Upper lobe of right lung (tissue), 1 donor: ENCODE results near the gene TMEM109. TPM values are rescaled to one million over a fixed set of nuclear protein-coding genes. Genes with fewer than 3 reads are reported as not detected.

Experiments
- ATAC-seq: fragments of 200-7000 bp; cut with Tn5 transposase; one replicate; pipeline ENCODE4 v1.9.1; 2020; ENCODE audit warnings: mild to moderate bottlenecking, moderate library complexity
- DNase-seq: peaks from one replicate; pipeline ENCODE4 v3.0.0-alpha.2; 2020
- H3K27ac ChIP-seq: fragments of 200-600 bp; one replicate; pipeline ENCODE4 v1.8.0; 2022
- H3K27me3 ChIP-seq: fragments of 200-600 bp; one replicate; pipeline ENCODE4 v1.8.0; 2022; ENCODE audit warnings: mild to moderate bottlenecking
- H3K36me3 ChIP-seq: fragments of 200-600 bp; one replicate; pipeline ENCODE4 v1.8.0; 2022
- H3K4me1 ChIP-seq: fragments of 200-600 bp; one replicate; pipeline ENCODE4 v1.8.0; 2022
- H3K4me3 ChIP-seq: fragments of 200-600 bp; one replicate; pipeline ENCODE4 v1.8.0; 2022; ENCODE audit warnings: mild to moderate bottlenecking
- H3K9me3 ChIP-seq: fragments of 200-600 bp; one replicate; pipeline ENCODE4 v1.8.0; 2022
- CTCF ChIP-seq: fragments of 200-600 bp; IDR thresholded peaks from one replicate; pipeline ENCODE4 v1.8.0; 2022; ENCODE audit warnings: antibody characterized with exemption
- intact Hi-C: fragments of 100-400 bp; cut with DNase I; formaldehyde crosslinking; loops from one replicate; pipeline ENCODE4 v1.11.0; 2022
- total RNA-seq: library from RNA; stranded (reverse); fragmentation: NEBNext Ultra II Directional; extraction: Animal tissue kit (Norgen Biotek cat#: 25700); gene quantifications from one replicate; pipeline ENCODE4 v1.2.1, GENCODE V29; 2021
- donor health status: DM: no; HTN: yes; CAD: no; lungs with severe emphysema.

Gene TMEM109
- total RNA-seq, 1 donor from 2014 or later: 156 TPM

- Histone ChIP-seq H3K27me3 (no peaks in the 10 kb centered on the region), H3K9me3 (no peaks in the 10 kb centered on the region), H3K4me3 (no peak overlapping the region), H3K27ac (no peak overlapping the region), H3K36me3 (no peaks in the 10 kb centered on the region), H3K4me1 (peaks cover 18% of the 10 kb centered on the region)
- no peak for TF ChIP-seq CTCF
- DNase-seq: no peak
- intact Hi-C loops: no loop called here
- ATAC-seq: no peak
These were observed 37.8 kb upstream of the TMEM109 start for GRCh38 chr11:60876168-60876485.

GRCh38 chr11:60878245-60879101, 35.5 kb upstream of the TMEM109 start:
- Histone ChIP-seq H3K4me3 (no peak overlapping the region), H3K36me3 (no peaks in the 10 kb centered on the region), H3K27me3 (no peaks in the 10 kb centered on the region), H3K9me3 (no peaks in the 10 kb centered on the region), H3K4me1 (no peaks in the 10 kb centered on the region), H3K27ac (peak overlapping the region; percentile 31)
- ATAC-seq (no peak), DNase-seq (peak; percentile 3)
- intact Hi-C loops: no loop called here
- no peak for TF ChIP-seq CTCF

GRCh38 chr11:60879104-60879503, 34.9 kb upstream of the TMEM109 start:
- no peak overlapping the region for H3K4me3 ChIP-seq
- no peaks in the 10 kb centered on the region for H3K4me1 ChIP-seq
- no peaks in the 10 kb centered on the region for H3K36me3 ChIP-seq
- no peaks in the 10 kb centered on the region for H3K9me3 ChIP-seq
- no peak for TF ChIP-seq CTCF
- no peaks in the 10 kb centered on the region for H3K27me3 ChIP-seq
- intact Hi-C loops: no loop called here
- H3K27ac ChIP-seq: no peak overlapping the region
- ATAC-seq (no peak), DNase-seq (no peak)

GRCh38 chr11:60879971-60880588, 33.9 kb upstream of the TMEM109 start:
- Histone ChIP-seq H3K9me3 (no peaks in the 10 kb centered on the region), H3K4me3 (no peak overlapping the region), H3K27me3 (no peaks in the 10 kb centered on the region), H3K27ac (no peak overlapping the region), H3K4me1 (no peaks in the 10 kb centered on the region), H3K36me3 (no peaks in the 10 kb centered on the region)
- TF ChIP-seq CTCF: no peak
- intact Hi-C loops: no loop called here
- no peak for DNase-seq
- ATAC-seq: no peak

- no peaks in the 10 kb centered on the region for H3K9me3 ChIP-seq
- H3K4me1 ChIP-seq: no peaks in the 10 kb centered on the region
- no peaks in the 10 kb centered on the region for H3K27me3 ChIP-seq
- H3K4me3 ChIP-seq: no peak overlapping the region
- ATAC-seq (no peak), DNase-seq (no peak)
- no peak overlapping the region for H3K27ac ChIP-seq
- intact Hi-C loops: no loop called here
- no peaks in the 10 kb centered on the region for H3K36me3 ChIP-seq
- no peak for TF ChIP-seq CTCF
These were observed 33.2 kb upstream of the TMEM109 start for GRCh38 chr11:60880643-60881282.
